ENCODE data around the gene DNAJA4. TPM values are rescaled to one million over a fixed set of nuclear protein-coding genes. Genes with fewer than 3 reads are reported as not detected.

Gene DNAJA4
- total and polyA plus RNA-seq, 2 of the 13 experiments (the other 11 are each of a cell fraction or from before 2014, with no cell fraction given) = not detected

DNA sequence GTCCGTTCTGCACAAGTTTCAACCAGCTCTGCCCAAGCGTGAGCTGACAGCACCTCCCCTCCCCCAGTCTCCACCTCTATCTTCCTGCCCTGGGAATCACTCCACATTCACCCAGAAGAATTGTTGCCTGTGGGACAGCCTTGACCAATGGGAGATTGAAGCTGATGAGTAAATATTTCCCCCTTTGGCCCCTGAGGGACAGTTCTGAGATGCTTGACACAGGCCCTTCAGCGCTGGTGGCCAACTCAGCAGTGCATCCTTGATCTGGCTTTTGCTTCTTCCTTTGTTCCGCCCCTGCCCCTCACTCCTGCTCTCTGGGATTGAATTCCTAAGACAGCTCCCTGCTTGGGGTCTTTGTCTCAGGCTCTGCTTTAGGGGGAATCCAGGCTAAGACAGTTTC, 48.2 kb downstream of the DNAJA4 start (continued):
- TF ChIP-seq ZNF138 (CRISPR knock-in tag; IDR thresholded peaks at IDR 0.05; ENCODE audit: low read depth) (no peak), SATB2 (CRISPR knock-in tag; IDR thresholded peaks at IDR 0.05) (no peak), ZNF557 (CRISPR knock-in tag; IDR thresholded peaks at IDR 0.05) (no peak), ZNF720 (CRISPR knock-in tag; IDR thresholded peaks at IDR 0.05) (no peak), RFX5 (IDR thresholded peaks at IDR 0.05; ENCODE audit: low read depth, low read length) (no peak), SALL1 (CRISPR knock-in tag; IDR thresholded peaks at IDR 0.05) (no peak)

DNA sequence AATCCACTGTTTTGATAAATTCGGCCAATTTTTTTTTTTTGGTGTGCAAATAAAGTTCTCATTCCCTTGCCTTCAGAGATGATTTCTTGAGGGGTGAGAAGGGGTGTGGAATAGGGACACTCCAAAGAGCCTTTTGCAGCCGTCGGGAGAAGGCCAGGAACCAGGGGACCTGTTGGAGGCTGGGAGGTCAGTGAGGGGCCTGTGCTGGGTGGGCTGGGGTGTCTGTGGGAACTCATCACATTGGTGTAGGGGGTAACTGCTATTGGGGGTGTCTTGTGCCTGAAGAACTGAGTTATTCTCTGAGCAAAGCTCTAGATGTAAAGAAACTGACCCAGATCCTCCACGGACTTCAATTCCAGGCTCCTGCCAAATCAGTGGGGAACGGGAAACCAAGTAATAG, 48.6 kb downstream of the DNAJA4 start:
- ATAC-seq = no peak
- no peaks in the 10 kb centered on the region for H3K79me2 ChIP-seq (ENCODE audit: insufficient read depth, low read length)
- TF ChIP-seq ZFAT (CRISPR knock-in tag; conservative IDR thresholded peaks at IDR 0.05) = no peak
- TF ChIP-seq, protein P1, sequence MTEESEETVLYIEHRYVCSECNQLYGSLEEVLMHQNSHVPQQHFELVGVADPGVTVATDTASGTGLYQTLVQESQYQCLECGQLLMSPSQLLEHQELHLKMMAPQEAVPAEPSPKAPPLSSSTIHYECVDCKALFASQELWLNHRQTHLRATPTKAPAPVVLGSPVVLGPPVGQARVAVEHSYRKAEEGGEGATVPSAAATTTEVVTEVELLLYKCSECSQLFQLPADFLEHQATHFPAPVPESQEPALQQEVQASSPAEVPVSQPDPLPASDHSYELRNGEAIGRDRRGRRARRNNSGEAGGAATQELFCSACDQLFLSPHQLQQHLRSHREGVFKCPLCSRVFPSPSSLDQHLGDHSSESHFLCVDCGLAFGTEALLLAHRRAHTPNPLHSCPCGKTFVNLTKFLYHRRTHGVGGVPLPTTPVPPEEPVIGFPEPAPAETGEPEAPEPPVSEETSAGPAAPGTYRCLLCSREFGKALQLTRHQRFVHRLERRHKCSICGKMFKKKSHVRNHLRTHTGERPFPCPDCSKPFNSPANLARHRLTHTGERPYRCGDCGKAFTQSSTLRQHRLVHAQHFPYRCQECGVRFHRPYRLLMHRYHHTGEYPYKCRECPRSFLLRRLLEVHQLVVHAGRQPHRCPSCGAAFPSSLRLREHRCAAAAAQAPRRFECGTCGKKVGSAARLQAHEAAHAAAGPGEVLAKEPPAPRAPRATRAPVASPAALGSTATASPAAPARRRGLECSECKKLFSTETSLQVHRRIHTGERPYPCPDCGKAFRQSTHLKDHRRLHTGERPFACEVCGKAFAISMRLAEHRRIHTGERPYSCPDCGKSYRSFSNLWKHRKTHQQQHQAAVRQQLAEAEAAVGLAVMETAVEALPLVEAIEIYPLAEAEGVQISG (CRISPR knock-in tag; IDR thresholded peaks at IDR 0.05) = no peak
- no peak for TF ChIP-seq TEAD3 (CRISPR knock-in tag; optimal IDR thresholded peaks at IDR 0.05; ENCODE audit: borderline replicate concordance)
- TF ChIP-seq HDAC6 (IDR thresholded peaks at IDR 0.05; ENCODE audit: low read depth, low read length) = no peak
- no peak for TF ChIP-seq GABPB1 (CRISPR knock-in tag; IDR thresholded peaks at IDR 0.05)
- TF ChIP-seq ZFP37 (CRISPR knock-in tag; IDR thresholded peaks at IDR 0.05; ENCODE audit: borderline replicate concordance) = no peak
- TF ChIP-seq HNRNPLL (IDR thresholded peaks at IDR 0.05; ENCODE audit: low read depth, low read length, poor library complexity, severe bottlenecking) = no peak
- TF ChIP-seq, protein P2, sequence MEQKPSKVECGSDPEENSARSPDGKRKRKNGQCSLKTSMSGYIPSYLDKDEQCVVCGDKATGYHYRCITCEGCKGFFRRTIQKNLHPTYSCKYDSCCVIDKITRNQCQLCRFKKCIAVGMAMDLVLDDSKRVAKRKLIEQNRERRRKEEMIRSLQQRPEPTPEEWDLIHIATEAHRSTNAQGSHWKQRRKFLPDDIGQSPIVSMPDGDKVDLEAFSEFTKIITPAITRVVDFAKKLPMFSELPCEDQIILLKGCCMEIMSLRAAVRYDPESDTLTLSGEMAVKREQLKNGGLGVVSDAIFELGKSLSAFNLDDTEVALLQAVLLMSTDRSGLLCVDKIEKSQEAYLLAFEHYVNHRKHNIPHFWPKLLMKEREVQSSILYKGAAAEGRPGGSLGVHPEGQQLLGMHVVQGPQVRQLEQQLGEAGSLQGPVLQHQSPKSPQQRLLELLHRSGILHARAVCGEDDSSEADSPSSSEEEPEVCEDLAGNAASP (CRISPR knock-in tag; IDR thresholded peaks at IDR 0.05; ENCODE audit: borderline replicate concordance) = no peak
- TF ChIP-seq, protein P3, sequence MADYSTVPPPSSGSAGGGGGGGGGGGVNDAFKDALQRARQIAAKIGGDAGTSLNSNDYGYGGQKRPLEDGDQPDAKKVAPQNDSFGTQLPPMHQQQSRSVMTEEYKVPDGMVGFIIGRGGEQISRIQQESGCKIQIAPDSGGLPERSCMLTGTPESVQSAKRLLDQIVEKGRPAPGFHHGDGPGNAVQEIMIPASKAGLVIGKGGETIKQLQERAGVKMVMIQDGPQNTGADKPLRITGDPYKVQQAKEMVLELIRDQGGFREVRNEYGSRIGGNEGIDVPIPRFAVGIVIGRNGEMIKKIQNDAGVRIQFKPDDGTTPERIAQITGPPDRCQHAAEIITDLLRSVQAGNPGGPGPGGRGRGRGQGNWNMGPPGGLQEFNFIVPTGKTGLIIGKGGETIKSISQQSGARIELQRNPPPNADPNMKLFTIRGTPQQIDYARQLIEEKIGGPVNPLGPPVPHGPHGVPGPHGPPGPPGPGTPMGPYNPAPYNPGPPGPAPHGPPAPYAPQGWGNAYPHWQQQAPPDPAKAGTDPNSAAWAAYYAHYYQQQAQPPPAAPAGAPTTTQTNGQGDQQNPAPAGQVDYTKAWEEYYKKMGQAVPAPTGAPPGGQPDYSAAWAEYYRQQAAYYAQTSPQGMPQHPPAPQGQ (CRISPR knock-in tag; IDR thresholded peaks at IDR 0.05; ENCODE audit: borderline replicate concordance) = no peak
- in situ Hi-C loops (cut with HindIII; ENCODE audit: extremely low pct_ligation_motif_present, low pct_unique_long_range_greater_than_20kb) (loop anchor here (5.0 kb wide), 1 partner anchor 109 kb away; no protein-coding TSS in a partner anchor), intact Hi-C loops (cut with micrococcal nuclease; ENCODE audit: unreplicated experiment) (no loop called here)
- no peaks in the 10 kb centered on the region for H3K9me3 ChIP-seq (ENCODE audit: low read length)
- no peak overlapping the region for H3K4me3 ChIP-seq (replicated peaks in 1 of 3; ENCODE audit: insufficient read depth in 1 of 3, low read depth in 2 of 3, low read length in 3 of 3)
- H2AFZ ChIP-seq (ENCODE audit: low read length) = no peak overlapping the region
- CTCF ChIA-PET (ENCODE audit: low intra/inter-chr PET ratio, low total read pairs) = no interaction called here
- no peak overlapping the region for H3K4me2 ChIP-seq (ENCODE audit: low read depth, low read length)
- H3K9ac ChIP-seq (ENCODE audit: insufficient read depth, low read depth, low read length) = no peak overlapping the region
- H3K36me3 ChIP-seq (replicated peaks in 1 of 2; ENCODE audit: control insufficient read depth in 1 of 2, insufficient read depth in 2 of 2, low read length in 2 of 2) = no peaks in the 10 kb centered on the region
- no peaks in the 10 kb centered on the region for H4K20me1 ChIP-seq (ENCODE audit: insufficient read depth, low read length)
- POLR2A ChIA-PET = interaction anchor here (1.0 kb wide), 1 partner anchor 125 kb away, joined by 3 read pairs; the partner anchor contains the start of gene IREB2
- no peak for FAIRE-seq
- no TSS peak for BruUV-seq (replicated peaks)
- DNase-seq (ENCODE audit: low spot score) = no peak
- peaks cover 5% of the 10 kb centered on the region; the same call in 1 of the 2 replicates for H3K4me1 ChIP-seq (ENCODE audit: insufficient read depth, low read length)
- WGBS (ENCODE audit: low lambda C conversion rate) = 26% methylated on average over 5 of the region's 5 CpGs
- H3K27me3 ChIP-seq (ENCODE audit: control insufficient read depth in 1 of 2, insufficient read depth in 2 of 2, low read length in 2 of 2) = peaks cover 2 to 35% of the 10 kb centered on the region in 2 experiments; a peak in 4 of 5 replicates
- H3K27ac ChIP-seq (ENCODE audit: extremely low read length, insufficient read depth, low read length) = no peak overlapping the region

Measured in HepG2 (cell line).